ENCODE results near the gene SLC9A2.
A peak's percentile ranks its signal among the peaks of the same experiment; 100 is the strongest.

SLC9A2 gene

GRCh38 chr2:102677244-102678215 is 58.2 kb downstream of the SLC9A2 start:
- no peak for DNase-seq

- DNase-seq: no peak
These were observed 59.1 kb downstream of the SLC9A2 start for GRCh38 chr2:102678442-102678841.

- DNase-seq: no peak
These were observed 67.4 kb downstream of the SLC9A2 start for GRCh38 chr2:102686479-102687439.

DNA sequence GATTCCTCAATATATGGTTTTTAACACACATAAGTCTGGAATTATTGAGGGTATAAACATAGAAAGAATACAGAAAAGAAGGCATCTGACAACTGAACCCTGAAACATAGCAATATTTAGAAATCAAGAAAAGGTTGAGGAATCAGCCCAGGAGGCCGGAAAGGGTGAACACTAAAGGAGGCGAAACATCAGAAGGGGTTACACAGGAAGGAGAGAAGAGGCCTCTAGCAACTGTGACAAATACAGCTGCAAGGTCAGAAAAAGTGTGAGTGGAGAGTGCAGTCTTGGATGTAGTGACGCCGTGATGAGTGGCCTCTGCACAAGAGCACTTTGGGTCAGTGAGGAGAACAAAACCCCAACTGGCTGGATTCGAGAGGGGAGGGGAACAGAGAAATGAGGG is 70.7 kb downstream of the SLC9A2 start:
- DNase-seq: no peak

DNA sequence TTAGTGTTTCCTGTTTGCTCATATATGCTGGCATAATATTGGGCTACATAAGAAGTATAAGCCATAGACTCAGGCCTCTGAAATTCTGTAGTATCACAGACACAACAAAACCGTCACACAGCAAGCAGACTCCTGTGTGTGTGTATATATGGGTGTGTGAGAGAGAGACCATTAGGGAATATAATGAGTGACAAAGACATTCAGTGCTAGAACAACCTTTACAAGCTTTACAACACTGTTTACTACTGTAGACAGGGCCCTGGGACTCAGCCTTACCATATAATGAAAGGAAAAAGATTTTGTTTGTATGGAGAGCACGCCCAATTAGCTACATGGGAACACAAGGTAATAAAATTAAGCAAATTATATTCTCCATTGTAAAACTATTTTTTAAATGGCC is 77.1 kb downstream of the SLC9A2 start:
- no peak for DNase-seq

- no peak for DNase-seq
These were observed 79.2 kb downstream of the SLC9A2 start for GRCh38 chr2:102698369-102699111.

- no peak for DNase-seq
These were observed 84.0 kb downstream of the SLC9A2 start for GRCh38 chr2:102703305-102703704.

GRCh38 chr2:102703748-102704147 is 84.4 kb downstream of the SLC9A2 start:
- no peak for DNase-seq

GRCh38 chr2:102704531-102704930 is 85.2 kb downstream of the SLC9A2 start:
- no peak for DNase-seq

DNA sequence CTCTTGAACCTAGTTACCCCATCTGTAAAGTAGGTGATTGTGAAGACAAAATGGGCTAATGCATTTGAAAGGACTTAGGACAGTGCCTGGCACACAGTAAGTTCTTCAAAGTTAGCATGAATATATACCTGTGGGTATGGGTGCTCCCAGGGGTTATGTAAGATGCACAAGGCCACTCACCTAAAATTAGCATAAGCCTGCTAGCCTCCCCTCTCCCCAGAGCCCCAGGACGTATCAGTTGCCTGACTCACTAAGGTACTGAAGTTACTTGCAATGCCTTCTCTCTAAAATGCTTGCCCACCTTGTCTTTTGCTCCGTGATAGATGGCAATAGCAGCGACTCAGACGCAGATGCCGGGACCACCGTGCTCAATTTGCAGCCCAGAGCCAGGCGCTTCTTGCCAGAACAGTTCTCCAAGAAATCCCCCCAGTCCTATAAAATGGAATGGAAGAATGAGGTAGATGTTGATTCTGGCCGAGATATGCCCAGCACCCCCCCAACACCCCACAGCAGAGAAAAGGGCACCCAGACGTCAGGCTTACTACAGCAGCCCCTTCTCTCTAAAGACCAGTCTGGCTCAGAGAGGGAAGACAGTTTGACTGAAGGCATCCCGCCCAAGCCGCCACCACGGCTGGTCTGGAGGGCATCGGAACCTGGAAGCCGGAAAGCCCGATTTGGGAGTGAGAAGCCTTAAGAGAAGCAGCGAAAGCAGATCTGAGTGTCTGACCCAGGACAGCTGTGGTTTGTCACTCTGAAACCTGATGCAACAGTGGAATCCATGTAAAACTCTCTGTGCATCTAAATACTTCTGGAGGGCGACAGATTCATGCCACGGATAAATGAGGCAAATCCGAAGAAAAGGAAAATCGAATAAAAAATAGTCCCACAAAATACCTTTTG is 88.7 kb downstream of the SLC9A2 start:
- no peak for DNase-seq

DNA sequence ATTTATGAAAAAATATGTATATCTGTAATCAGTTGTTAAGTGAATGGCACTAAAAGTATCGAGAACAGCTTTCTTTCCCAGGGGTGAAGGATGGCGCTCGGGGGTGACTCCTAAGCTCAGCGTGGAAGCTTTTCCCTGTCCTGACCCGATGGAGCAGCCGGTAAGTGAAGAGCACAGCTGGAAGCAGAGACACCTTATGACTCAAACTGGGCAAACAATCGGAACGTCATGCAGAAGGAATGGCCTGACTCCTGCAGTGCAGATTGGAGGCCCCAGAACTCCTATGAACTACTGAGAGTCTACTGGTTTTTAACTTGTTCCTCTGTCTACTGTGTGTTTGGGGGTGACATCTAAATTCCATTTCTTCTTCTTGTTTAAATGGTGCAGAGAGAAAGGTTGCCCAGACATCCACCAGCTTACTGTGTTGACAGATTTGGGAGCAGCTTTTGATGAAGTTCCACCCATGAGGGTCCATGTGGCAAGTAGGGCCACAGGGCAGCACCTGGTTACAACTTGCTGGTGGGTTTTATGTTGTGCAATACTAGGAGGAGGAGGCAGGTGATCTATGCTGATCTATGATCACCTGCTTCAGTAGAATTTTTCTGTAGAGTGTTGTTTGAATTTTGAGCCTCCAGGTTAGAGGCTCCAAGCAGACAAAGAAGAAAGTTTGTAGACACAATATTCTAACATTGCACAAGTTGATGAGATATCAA is 89.7 kb downstream of the SLC9A2 start:
- peak; percentile 28 for DNase-seq

- peak; percentile 47 for DNase-seq
These were observed 98.1 kb downstream of the SLC9A2 start for GRCh38 chr2:102717308-102718018.

DNA sequence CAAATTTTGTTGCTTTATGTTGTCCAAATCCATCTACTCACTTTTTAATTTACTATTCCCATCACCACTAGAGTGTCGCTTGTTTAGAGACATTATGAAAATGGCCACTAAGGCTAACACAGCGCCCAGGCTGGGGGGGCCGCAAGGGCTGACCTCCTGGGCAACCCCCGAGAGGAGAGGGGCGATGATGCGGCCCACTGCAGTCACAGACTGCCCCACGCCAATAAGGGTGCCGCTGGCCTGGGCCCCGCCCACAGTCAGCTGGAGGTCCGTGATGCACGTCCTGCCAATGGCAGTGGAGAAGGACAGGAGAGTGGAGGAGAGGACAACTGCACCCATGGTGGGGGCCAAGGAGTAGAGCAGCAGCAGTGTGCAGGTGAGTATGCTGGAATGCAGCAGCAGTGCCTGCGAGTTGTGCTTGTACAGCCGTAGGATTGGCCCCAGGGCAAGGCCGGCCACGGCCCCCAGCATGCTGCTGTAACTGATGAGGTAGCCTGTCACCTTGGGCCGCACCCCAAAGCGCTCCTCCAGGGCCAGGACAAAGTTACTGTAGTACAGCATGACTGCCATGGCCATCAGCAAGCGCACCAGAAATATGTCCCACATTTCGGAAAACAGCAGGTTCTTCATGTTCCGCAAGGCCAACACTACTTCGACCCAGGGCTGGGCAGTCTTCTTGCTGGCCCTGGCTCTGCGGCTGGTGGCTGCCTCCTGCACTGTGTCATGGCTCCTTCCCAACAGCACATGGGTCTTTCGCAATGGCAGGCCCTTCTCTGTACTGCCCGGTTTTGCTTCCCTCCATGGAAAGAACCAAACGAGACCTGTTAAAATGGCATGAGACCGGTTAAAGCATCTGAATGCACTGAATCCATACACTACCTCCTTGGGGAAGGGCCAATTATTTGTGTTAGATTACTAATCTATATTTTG is 99.3 kb downstream of the SLC9A2 start:
- no peak for DNase-seq

DNA sequence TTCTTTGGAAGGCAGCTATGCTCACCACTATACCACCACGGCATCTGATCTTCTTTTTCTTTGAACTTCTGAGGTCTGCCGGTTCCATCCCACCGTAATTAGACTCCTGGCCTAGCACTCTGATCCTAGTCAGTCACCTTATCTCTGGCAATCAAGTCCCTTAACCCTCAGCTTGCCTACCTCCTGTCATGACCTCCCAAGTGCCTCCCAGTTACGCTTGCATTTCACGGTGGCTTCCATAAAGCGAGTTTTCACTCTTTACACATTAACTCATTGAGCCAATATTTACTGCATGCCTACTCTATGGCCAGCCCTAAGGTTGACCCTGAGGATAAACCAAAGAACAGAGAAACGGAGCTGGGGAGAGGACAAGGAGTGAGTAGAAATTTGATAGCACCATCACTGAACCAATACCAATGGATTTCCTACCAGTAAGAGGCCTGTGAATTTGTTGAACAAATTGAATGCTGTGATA is 104.7 kb downstream of the SLC9A2 start:
- no peak for DNase-seq

- no peak for DNase-seq
These were observed 105.2 kb downstream of the SLC9A2 start for GRCh38 chr2:102724553-102724952.

GRCh38 chr2:102726128-102727087 is 107.1 kb downstream of the SLC9A2 start:
- DNase-seq: no peak

DNA sequence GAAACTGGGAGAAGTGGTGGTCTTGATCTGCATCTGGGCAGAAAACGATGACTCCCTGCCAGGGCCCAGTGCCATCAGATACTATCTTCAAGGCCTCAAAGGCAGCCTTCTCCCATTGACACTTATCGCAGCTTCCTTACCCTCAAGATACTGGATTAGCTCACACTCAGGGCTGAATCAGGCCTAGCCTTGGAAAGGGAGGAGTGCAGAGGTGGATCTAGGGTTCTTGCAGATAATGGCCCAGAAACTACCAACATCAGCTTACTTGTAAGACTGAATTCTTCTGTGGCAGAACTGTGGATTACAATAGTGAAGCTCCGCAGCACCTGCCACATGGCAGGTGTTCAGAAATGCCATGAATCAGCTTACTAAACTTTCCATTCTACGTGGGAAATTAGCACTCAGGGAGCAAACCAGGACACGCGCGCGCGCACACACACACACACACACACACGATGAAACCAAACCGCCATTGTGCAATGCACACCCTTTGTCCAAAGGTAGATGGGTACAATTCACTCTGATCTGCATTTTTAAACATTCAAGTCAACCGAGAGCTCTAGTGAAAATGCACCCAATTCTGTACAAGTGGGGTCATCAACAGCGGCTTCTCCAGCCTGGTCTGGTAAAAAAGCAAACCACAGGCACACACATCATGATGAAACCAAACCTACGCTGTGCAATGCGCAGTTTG is 116.2 kb downstream of the SLC9A2 start:
- peak; percentile 9 for DNase-seq
